K562 (cell line): ENCODE data around the gene GSG1L2. TPM values are rescaled to one million over a fixed set of nuclear protein-coding genes. Genes with fewer than 3 reads are reported as not detected.

Experiments
- ESRRA ChIP-seq: fragments of 450-650 bp; IDR thresholded peaks from 2 replicates; pipeline ENCODE4 v1.6.1; 2014; ENCODE audit warnings: low read depth, mild to moderate bottlenecking, moderate library complexity, borderline replicate concordance
- GTF2F1 ChIP-seq: IDR thresholded peaks from 2 replicates; pipeline ENCODE4 v1.6.1; 2011; ENCODE audit warnings: low read depth, low read length, improper control_type of control experiment
- MCM2 ChIP-seq: fragments of 450-650 bp; IDR thresholded peaks from 2 replicates; pipeline ENCODE4 v1.6.1; 2017; ENCODE audit warnings: low read depth, mild to moderate bottlenecking
- SIN3B ChIP-seq: fragments of 450-650 bp; IDR thresholded peaks from 2 replicates; pipeline ENCODE4 v1.6.1; 2017; ENCODE audit warnings: low read depth, mild to moderate bottlenecking, moderate library complexity
- SP1 ChIP-seq: sonication (generic); formaldehyde crosslinking; IDR thresholded peaks from 2 replicates; pipeline ENCODE4 v1.8.1; 2022; ENCODE audit warnings: mild to moderate bottlenecking, missing genetic modification reagents
- SREBF2 ChIP-seq: sonication (generic); formaldehyde crosslinking; IDR thresholded peaks from 2 replicates; pipeline ENCODE4 v1.4.0; 2020; ENCODE audit warnings: mild to moderate bottlenecking, missing genetic modification reagents
- YBX1 ChIP-seq: fragments of 450-650 bp; IDR thresholded peaks from 2 replicates; pipeline ENCODE4 v1.7.1; 2016; ENCODE audit warnings: mild to moderate bottlenecking
- ZNF165 ChIP-seq: fragments of 250-450 bp; sonication (Bioruptor Pico); IDR thresholded peaks from 2 replicates; pipeline ENCODE4 v1.4.0; 2020; ENCODE audit warnings: borderline replicate concordance
- ZNF561 ChIP-seq: fragments of 450-650 bp; formaldehyde crosslinking; conservative IDR thresholded peaks from 2 replicates; pipeline ENCODE4 v1.4.0; 2020; ENCODE audit warnings: mild to moderate bottlenecking, moderate library complexity
- polyA plus RNA-seq, 8 experiments: library from polyadenylated mRNA; depleted of rRNA in 4 of 8; stranded (reverse) in 5 of 8; unstranded in 3 of 8; fragments of >200 nt; fragmentation: Nextera tagmentation in 2 of 8; fragmentation: Illumina TruSeq in 1 of 8; extraction: Ambion mirVana in 2 of 8; extraction: Trizol in 1 of 8; gene quantifications; 2 replicates each; pipeline versions ENCODE4 v1.2.1 to v1.2.3, GENCODE V29; 2011 to 2014; ENCODE audit warnings: inconsistent platforms in 1 of 8, missing spikeins in 1 of 8
- total RNA-seq, 7 experiments: library from RNA; depleted of rRNA in 6 of 7; stranded (reverse); fragments of >200 nt in 6 of 7; fragmentation: Illumina TruSeq in 2 of 7; extraction: Trizol in 2 of 7; gene quantifications; 2 replicates each; pipeline versions ENCODE4 v1.2.1 to v1.2.3, GENCODE V29; 2011 to 2021; ENCODE audit warnings: low replicate concordance in 1 of 7
- TF ChIP-seq, protein P1 (sequence below): IDR thresholded peaks from 2 replicates; pipeline ENCODE4 v1.6.1; 2012; ENCODE audit warnings: low read depth, low read length, improper control_type of control experiment, borderline replicate concordance
- TF ChIP-seq, protein P2 (sequence below): fragments of 250-450 bp; sonication (Bioruptor Pico); IDR thresholded peaks from 2 replicates; pipeline ENCODE4 v1.8.0; 2022; ENCODE audit warnings: inconsistent platforms, mild to moderate bottlenecking, moderate library complexity, borderline replicate concordance
- TF ChIP-seq, protein P3 (sequence below), 2 experiments: fragments of 450-650 bp; formaldehyde crosslinking in 1 of 2; IDR thresholded peaks; 2 replicates each; pipeline versions ENCODE4 v1.4.0 to v1.6.1; 2014 to 2020; ENCODE audit warnings: mild to moderate bottlenecking in 2 of 2, borderline replicate concordance in 1 of 2, low read depth in 1 of 2

GSG1L2 gene
- total and polyA plus RNA-seq, 9 of the 15 experiments (the other 6 are each of a cell fraction or from before 2014, with no cell fraction given), result not detected

DNA sequence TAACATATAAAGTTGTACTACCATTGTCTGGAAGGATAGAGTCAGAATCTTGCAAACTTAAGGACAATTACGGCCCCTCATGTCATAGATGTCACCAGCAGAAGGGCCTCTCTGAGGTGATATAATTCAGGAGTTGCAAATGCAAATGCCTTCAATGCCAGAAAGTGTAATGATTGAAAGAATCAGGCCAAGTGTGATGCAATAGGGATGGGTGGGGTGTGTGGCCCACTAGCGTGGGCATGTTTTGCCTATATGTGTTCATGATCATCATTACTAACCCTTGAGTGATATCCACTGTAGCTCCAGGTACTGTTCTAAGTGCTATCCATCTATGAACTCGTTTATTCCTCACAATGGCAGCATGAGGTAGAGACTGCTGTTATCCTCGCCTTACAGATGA is 31.6 kb downstream of the GSG1L2 start (continued):
- TF ChIP-seq, protein P1, sequence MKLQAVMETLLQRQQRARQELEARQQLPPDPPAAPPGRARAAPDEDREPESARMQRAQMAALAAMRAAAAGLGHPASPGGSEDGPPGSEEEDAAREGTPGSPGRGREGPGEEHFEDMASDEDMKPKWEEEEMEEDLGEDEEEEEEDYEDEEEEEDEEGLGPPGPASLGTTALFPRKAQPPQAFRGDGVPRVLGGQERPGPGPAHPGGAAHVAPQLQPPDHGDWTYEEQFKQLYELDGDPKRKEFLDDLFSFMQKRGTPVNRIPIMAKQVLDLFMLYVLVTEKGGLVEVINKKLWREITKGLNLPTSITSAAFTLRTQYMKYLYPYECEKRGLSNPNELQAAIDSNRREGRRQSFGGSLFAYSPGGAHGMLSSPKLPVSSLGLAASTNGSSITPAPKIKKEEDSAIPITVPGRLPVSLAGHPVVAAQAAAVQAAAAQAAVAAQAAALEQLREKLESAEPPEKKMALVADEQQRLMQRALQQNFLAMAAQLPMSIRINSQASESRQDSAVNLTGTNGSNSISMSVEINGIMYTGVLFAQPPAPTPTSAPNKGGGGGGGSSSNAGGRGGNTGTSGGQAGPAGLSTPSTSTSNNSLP, result no peak
- TF ChIP-seq MCM2, result no peak
- TF ChIP-seq, protein P2, sequence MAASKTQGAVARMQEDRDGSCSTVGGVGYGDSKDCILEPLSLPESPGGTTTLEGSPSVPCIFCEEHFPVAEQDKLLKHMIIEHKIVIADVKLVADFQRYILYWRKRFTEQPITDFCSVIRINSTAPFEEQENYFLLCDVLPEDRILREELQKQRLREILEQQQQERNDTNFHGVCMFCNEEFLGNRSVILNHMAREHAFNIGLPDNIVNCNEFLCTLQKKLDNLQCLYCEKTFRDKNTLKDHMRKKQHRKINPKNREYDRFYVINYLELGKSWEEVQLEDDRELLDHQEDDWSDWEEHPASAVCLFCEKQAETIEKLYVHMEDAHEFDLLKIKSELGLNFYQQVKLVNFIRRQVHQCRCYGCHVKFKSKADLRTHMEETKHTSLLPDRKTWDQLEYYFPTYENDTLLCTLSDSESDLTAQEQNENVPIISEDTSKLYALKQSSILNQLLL, result no peak
- TF ChIP-seq ZNF561 (CRISPR knock-in tag), result no peak
- no peak for TF ChIP-seq ZNF165 (CRISPR knock-in tag)
- TF ChIP-seq GTF2F1, result no peak
- TF ChIP-seq ESRRA, result no peak
- TF ChIP-seq SP1, result no peak
- no peak for TF ChIP-seq SIN3B
- TF ChIP-seq SREBF2 (CRISPR knock-in tag), result no peak
- TF ChIP-seq, protein P3, sequence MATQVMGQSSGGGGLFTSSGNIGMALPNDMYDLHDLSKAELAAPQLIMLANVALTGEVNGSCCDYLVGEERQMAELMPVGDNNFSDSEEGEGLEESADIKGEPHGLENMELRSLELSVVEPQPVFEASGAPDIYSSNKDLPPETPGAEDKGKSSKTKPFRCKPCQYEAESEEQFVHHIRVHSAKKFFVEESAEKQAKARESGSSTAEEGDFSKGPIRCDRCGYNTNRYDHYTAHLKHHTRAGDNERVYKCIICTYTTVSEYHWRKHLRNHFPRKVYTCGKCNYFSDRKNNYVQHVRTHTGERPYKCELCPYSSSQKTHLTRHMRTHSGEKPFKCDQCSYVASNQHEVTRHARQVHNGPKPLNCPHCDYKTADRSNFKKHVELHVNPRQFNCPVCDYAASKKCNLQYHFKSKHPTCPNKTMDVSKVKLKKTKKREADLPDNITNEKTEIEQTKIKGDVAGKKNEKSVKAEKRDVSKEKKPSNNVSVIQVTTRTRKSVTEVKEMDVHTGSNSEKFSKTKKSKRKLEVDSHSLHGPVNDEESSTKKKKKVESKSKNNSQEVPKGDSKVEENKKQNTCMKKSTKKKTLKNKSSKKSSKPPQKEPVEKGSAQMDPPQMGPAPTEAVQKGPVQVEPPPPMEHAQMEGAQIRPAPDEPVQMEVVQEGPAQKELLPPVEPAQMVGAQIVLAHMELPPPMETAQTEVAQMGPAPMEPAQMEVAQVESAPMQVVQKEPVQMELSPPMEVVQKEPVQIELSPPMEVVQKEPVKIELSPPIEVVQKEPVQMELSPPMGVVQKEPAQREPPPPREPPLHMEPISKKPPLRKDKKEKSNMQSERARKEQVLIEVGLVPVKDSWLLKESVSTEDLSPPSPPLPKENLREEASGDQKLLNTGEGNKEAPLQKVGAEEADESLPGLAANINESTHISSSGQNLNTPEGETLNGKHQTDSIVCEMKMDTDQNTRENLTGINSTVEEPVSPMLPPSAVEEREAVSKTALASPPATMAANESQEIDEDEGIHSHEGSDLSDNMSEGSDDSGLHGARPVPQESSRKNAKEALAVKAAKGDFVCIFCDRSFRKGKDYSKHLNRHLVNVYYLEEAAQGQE (IDR thresholded peaks at IDR 0.05; ENCODE audit: borderline replicate concordance), result no peak
- TF ChIP-seq, protein P3 (CRISPR knock-in tag; IDR thresholded peaks at IDR 0.05; ENCODE audit: low read depth), result no peak
- TF ChIP-seq YBX1, result no peak
- TF ChIP-seq, all 486 proteins: peak for 0
